Measurements from ENCODE around the gene EIF4EBP2. TPM values are rescaled to one million over a fixed set of nuclear protein-coding genes. Genes with fewer than 3 reads are reported as not detected.

Gene EIF4EBP2
- total and polyA plus RNA-seq, 2 of the 13 experiments (the other 11 are each of a cell fraction or from before 2014, with no cell fraction given), result 16.9 to 22.0 TPM

GRCh38 chr10:70404036-70404786, at the start of gene EIF4EBP2 (continued):
- TF ChIP-seq, protein P1, sequence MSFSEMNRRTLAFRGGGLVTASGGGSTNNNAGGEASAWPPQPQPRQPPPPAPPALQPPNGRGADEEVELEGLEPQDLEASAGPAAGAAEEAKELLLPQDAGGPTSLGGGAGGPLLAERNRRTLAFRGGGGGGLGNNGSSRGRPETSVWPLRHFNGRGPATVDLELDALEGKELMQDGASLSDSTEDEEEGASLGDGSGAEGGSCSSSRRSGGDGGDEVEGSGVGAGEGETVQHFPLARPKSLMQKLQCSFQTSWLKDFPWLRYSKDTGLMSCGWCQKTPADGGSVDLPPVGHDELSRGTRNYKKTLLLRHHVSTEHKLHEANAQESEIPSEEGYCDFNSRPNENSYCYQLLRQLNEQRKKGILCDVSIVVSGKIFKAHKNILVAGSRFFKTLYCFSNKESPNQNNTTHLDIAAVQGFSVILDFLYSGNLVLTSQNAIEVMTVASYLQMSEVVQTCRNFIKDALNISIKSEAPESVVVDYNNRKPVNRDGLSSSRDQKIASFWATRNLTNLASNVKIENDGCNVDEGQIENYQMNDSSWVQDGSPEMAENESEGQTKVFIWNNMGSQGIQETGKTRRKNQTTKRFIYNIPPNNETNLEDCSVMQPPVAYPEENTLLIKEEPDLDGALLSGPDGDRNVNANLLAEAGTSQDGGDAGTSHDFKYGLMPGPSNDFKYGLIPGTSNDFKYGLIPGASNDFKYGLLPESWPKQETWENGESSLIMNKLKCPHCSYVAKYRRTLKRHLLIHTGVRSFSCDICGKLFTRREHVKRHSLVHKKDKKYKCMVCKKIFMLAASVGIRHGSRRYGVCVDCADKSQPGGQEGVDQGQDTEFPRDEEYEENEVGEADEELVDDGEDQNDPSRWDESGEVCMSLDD (CRISPR knock-in tag; IDR thresholded peaks at IDR 0.05; ENCODE audit: borderline replicate concordance), result no peak
- TF ChIP-seq ZKSCAN5 (CRISPR knock-in tag; IDR thresholded peaks at IDR 0.05) (no peak), ZZZ3 (CRISPR knock-in tag; IDR thresholded peaks at IDR 0.05; ENCODE audit: borderline replicate concordance) (0 out of 2 replicates have a peak, but pooled peaks have one; percentile 34), ZBTB38 (CRISPR knock-in tag; IDR thresholded peaks at IDR 0.05) (0 out of 2 replicates have a peak, but pooled peaks have one; percentile 42), RXRA (CRISPR knock-in tag; IDR thresholded peaks at IDR 0.05) (0 out of 2 replicates have a peak, but pooled peaks have one; percentile 61), PHF20 (CRISPR knock-in tag; IDR thresholded peaks at IDR 0.05) (peak; percentile 64), ZNF709 (CRISPR knock-in tag; IDR thresholded peaks at IDR 0.05) (peak; percentile 81), ZNF543 (CRISPR knock-in tag; IDR thresholded peaks at IDR 0.05) (no peak), SMC3 (IDR thresholded peaks at IDR 0.05; ENCODE audit: low read length) (no peak), ZSCAN21 (CRISPR knock-in tag; IDR thresholded peaks at IDR 0.05; ENCODE audit: borderline replicate concordance) (peak; percentile 85; the same call in 1 of the 2 replicates), SOX13 (IDR thresholded peaks at IDR 0.05) (no peak), SOX13 (CRISPR knock-in tag; conservative IDR thresholded peaks at IDR 0.05 in 1 of 2, IDR thresholded peaks at IDR 0.05 in 1 of 2) (peak in 1 of 2 experiments; percentile 44; a peak in 1 of 4 replicates), MXD4 (CRISPR knock-in tag; IDR thresholded peaks at IDR 0.05) (peak; percentile 66; the same call in 1 of the 2 replicates), MIXL1 (CRISPR knock-in tag; IDR thresholded peaks at IDR 0.05) (peak; percentile 79), PRMT3 (CRISPR knock-in tag; IDR thresholded peaks at IDR 0.05; ENCODE audit: borderline replicate concordance, low read depth) (0 out of 2 replicates have a peak, but pooled peaks have one; percentile 37), NFKB2 (CRISPR knock-in tag; IDR thresholded peaks at IDR 0.05; ENCODE audit: borderline replicate concordance) (peak; percentile 76; the same call in 1 of the 2 replicates), PCBP1 (IDR thresholded peaks at IDR 0.05; ENCODE audit: borderline replicate concordance, low read depth, low read length) (no peak), ZNF264 (CRISPR knock-in tag; IDR thresholded peaks at IDR 0.05) (peak; percentile 53; the same call in 1 of the 2 replicates)
- TF ChIP-seq, protein P2, sequence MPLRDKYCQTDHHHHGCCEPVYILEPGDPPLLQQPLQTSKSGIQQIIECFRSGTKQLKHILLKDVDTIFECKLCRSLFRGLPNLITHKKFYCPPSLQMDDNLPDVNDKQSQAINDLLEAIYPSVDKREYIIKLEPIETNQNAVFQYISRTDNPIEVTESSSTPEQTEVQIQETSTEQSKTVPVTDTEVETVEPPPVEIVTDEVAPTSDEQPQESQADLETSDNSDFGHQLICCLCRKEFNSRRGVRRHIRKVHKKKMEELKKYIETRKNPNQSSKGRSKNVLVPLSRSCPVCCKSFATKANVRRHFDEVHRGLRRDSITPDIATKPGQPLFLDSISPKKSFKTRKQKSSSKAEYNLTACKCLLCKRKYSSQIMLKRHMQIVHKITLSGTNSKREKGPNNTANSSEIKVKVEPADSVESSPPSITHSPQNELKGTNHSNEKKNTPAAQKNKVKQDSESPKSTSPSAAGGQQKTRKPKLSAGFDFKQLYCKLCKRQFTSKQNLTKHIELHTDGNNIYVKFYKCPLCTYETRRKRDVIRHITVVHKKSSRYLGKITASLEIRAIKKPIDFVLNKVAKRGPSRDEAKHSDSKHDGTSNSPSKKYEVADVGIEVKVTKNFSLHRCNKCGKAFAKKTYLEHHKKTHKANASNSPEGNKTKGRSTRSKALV (CRISPR knock-in tag; IDR thresholded peaks at IDR 0.05), result peak; percentile 19; the same call in 1 of the 2 replicates
- TF ChIP-seq, protein P3, sequence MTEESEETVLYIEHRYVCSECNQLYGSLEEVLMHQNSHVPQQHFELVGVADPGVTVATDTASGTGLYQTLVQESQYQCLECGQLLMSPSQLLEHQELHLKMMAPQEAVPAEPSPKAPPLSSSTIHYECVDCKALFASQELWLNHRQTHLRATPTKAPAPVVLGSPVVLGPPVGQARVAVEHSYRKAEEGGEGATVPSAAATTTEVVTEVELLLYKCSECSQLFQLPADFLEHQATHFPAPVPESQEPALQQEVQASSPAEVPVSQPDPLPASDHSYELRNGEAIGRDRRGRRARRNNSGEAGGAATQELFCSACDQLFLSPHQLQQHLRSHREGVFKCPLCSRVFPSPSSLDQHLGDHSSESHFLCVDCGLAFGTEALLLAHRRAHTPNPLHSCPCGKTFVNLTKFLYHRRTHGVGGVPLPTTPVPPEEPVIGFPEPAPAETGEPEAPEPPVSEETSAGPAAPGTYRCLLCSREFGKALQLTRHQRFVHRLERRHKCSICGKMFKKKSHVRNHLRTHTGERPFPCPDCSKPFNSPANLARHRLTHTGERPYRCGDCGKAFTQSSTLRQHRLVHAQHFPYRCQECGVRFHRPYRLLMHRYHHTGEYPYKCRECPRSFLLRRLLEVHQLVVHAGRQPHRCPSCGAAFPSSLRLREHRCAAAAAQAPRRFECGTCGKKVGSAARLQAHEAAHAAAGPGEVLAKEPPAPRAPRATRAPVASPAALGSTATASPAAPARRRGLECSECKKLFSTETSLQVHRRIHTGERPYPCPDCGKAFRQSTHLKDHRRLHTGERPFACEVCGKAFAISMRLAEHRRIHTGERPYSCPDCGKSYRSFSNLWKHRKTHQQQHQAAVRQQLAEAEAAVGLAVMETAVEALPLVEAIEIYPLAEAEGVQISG (CRISPR knock-in tag; IDR thresholded peaks at IDR 0.05), result peak; percentile 88
